ENCODE data around the gene GMDS.

DNA sequence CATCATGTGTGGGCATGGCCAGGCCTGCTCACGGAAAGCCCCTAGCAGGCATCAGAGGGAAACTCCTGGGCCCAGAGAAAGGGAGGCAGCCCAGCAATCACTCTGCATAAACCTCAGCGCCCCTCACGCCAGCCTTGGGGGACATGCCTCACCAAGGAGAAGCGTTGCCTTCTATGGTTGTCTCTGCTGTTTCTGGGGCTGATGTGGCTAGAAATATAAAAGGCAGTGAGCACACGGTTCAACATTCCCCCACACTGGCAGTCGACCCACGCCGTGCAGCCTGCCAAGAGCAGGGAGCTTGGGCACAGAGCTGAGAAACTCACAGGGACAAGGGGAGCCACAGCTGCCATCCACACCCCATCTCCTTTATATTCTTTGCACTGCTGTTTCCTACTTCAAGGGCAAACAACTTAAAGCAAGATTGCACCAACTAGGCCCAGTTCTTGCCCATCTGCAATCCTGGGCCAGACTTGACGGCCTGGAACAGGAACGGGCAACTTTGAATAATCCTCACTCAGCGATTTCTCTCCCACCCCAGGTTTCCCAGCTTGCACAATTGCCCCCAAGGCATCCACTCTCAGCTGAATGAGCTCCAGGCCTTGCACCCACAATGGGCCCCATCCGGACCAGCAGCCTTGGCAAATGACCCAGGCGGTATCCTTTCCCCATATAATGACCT is 671.2 kb downstream of the GMDS start:
- TF ChIP-seq, protein P1, sequence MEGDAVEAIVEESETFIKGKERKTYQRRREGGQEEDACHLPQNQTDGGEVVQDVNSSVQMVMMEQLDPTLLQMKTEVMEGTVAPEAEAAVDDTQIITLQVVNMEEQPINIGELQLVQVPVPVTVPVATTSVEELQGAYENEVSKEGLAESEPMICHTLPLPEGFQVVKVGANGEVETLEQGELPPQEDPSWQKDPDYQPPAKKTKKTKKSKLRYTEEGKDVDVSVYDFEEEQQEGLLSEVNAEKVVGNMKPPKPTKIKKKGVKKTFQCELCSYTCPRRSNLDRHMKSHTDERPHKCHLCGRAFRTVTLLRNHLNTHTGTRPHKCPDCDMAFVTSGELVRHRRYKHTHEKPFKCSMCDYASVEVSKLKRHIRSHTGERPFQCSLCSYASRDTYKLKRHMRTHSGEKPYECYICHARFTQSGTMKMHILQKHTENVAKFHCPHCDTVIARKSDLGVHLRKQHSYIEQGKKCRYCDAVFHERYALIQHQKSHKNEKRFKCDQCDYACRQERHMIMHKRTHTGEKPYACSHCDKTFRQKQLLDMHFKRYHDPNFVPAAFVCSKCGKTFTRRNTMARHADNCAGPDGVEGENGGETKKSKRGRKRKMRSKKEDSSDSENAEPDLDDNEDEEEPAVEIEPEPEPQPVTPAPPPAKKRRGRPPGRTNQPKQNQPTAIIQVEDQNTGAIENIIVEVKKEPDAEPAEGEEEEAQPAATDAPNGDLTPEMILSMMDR (IDR thresholded peaks at IDR 0.05; ENCODE audit: low read depth, low read length), result no peak
- TF ChIP-seq EZH2phosphoT487 (IDR thresholded peaks at IDR 0.05; ENCODE audit: low read depth), result no peak

All from OCI-LY3 (cell line).